ENCODE data around the gene IFIT1. TPM values are rescaled to one million over a fixed set of nuclear protein-coding genes. Genes with fewer than 3 reads are reported as not detected.
A peak's percentile ranks its signal among the peaks of the same experiment; 100 is the strongest.
"Not testable (repeated sequence)": the region's sequence is repeated elsewhere in the genome, so short reads cannot be mapped to it uniquely, and the experiment has no call there.

IFIT1 gene
- total RNA-seq, 1 experiment from 2014 or later = 36.3 TPM

DNA sequence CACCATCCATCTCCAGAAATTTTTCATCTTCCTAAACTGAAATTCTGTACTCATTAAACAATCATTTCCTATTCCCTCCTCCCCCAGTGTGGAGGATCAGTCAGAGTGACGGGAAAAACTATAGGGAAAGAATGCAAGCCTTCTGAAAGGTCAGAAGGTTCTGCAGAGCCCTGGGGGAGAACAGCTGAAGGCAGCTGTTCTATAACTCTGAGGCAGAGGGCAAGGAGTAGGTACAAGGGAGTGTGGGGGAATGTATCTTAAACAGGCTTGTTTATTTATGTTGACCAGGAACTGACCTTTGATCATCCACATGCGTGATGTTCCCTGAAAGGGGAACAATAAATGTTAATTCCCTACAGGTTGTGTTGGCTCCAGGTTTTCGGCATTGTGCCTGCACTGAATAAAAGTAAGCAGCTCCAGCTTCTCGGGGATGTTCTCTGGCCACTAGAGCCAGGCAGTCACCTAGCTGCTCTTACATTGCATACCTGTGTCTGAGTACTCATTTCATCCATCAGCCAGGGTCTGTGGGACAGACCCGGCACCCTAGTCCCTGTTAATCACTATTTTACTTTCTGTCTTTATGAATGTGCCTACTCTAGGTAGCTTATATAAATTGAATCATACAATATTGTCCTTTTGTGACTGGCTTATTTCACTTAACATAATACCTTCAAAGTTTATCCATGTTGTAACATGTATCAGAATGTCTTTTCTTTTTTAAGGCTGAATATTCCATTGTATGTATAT lies 5.8 kb downstream of the IFIT1 start:
- DNase-seq (ENCODE audit: low read depth) = peak; percentile 66

DNA sequence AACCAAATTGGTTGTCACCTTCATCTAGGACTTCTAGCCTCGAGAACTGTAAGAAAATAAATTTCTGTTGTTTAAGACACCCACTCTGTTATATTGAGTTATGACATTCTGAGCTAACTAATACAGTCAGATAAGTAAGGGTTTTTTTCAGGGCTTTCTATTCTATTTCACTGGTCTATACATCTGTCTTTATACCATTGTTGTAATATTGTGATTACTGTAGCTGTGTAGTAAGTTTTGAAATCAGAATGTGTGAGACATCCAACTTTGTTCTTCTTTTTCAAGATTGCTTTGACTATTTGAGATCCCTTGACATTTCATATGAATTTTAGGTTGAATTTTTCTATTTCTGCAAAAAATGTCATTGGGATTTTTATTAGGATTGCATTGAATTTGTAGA lies 7.5 kb downstream of the IFIT1 start:
- DNase-seq (ENCODE audit: low read depth) = no peak

DNA sequence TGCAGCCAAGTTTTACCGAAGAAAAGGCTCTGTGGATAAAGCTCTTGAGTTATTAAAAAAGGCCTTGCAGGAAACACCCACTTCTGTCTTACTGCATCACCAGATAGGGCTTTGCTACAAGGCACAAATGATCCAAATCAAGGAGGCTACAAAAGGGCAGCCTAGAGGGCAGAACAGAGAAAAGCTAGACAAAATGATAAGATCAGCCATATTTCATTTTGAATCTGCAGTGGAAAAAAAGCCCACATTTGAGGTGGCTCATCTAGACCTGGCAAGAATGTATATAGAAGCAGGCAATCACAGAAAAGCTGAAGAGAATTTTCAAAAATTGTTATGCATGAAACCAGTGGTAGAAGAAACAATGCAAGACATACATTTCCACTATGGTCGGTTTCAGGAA lies 10.6 kb downstream of the IFIT1 start:
- DNase-seq (ENCODE audit: low read depth) = no peak

DNA sequence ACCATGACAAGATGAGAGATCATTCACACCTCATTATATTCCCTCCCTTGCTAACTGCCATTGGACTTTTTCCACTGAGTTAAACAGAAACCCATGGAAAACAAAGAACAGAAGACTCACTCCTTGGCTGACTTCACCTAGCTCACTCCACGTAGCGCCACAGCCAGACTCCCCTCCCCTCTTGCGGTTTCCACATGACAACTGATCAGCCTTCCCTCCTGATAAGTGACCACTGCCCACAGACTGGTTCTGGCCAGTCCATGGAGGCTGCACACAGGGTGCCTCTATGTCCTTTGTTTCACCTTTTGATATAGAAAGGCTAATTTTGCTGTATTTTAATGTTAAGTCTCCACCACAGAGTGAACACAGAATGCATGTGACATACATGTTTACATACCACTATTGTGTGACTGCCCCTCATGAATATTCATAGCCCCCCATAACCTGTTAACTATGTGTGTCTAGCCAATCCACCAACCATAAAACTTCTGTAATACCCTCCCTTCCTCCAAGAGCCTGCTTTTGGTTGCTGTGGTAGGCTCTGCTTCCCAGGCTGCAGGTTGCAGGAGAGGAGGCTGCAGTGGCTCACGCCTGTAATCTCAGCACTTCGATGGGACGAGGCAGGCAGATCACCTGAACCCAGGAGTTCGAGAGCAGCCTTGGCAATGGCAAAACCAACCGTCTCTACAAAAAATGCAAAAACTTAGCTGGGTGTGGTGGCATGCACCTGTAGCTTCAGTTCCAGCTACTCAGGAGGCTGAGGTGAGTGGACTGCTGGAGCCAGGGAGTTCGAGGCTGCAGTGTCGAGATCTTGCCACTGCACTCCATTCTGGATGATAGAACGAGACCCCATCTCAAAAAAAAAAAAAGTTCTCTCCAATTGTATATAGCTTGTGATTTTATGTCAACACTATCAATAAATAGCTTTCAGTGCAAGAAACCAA lies 12.0 kb downstream of the IFIT1 start:
- DNase-seq (ENCODE audit: low read depth) = no peak

DNA sequence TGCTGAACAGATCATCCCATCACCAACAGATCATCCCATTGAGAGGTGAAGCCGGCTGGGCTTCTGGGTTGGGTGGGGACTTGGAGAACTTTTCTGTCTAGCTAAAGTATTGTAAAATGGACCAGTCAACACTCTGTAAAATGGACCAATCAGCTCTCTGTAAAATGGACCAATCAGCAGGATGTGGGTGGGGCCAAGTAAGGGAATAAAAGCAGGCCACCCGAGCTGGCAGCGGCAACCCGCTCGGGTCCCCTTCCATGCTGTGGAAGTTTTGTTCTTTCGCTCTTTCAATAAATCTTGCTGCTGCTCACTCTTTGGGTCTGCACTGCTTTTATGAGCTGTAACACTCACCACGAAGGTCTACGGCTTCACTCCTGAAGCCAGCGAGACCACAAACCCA lies 13.8 kb downstream of the IFIT1 start:
- not testable (repeated sequence) for DNase-seq (ENCODE audit: low read depth)

DNA sequence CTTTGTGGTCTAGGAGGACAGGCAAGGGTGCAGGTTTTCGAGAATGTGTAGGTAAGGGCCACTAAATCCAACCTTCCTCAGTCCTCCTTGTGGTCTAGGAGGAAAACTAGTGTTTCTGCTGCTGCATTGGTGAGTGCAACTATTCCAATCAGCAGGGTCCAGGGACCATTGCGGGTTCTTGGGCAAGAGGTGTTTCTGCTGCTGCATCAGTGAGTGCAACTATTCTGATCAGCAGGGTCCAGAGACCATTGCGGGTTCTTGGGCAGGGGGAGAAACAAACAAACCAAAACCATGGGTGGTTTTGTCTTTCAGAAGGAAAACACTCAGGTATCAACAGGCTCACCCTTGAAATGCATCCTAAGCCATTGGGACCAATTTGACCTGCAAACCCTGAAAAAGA lies 15.4 kb downstream of the IFIT1 start:
- not testable (repeated sequence) for DNase-seq (ENCODE audit: low read depth)

DNA sequence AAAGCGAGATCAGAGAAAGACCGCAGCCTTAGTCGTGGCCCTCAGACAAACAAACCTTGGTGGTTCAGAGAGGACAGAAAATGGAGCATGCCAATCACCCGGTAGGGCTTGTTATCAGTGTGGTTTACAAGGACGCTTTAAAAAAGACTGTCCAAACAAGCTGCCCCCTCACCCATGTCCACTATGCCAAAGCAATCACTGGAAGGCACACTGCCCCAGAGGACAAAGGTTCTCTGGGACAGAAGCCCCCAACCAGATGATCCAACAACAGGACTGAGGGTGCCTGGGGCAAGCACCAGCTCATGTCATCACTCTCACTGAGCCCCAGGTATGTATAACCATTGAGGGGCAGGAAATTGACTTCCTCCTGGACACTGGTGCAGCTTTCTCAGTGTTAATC lies 16.9 kb downstream of the IFIT1 start:
- not testable (repeated sequence) for DNase-seq (ENCODE audit: low read depth)

DNA sequence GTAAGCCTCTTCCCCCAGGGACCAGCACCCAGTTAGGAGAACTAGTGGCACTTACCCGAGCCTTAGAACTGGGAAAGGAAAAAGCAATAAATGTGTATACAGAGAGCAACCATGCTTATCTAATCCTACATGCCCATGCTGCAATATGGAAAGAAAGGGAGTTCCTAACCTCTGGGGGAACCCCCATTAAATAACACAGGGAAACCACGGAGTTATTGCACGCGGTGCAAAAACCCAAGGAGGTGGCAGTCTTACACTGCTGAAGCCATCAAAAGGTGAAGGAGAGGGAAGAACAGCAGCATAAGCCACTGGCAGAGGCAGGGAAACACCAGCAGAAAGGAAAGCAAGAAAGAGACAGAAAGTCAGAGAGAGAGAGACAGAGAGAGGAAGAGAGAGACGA lies 18.1 kb downstream of the IFIT1 start:
- not testable (repeated sequence) for DNase-seq (ENCODE audit: low read depth)

DNA sequence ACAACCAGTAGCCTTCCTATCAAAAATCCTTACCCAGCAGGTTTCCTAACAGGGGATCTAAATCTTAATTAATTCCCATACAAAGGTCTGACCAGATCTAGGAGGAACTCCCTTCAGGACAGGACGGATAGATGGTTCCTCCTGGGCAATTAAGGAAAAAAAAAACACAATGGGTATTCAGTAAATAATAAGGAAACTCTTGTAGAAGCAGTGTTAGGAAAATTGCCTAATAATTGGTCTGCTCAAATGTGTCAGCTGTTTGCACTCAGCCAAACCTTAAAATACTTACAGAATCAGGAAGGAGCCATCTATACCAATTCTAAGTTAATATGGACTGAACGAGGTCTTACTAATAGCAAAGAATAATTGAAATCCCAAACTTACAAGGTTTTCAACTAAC lies 18.7 kb downstream of the IFIT1 start:
- not testable (repeated sequence) for DNase-seq (ENCODE audit: low read depth)

DNA sequence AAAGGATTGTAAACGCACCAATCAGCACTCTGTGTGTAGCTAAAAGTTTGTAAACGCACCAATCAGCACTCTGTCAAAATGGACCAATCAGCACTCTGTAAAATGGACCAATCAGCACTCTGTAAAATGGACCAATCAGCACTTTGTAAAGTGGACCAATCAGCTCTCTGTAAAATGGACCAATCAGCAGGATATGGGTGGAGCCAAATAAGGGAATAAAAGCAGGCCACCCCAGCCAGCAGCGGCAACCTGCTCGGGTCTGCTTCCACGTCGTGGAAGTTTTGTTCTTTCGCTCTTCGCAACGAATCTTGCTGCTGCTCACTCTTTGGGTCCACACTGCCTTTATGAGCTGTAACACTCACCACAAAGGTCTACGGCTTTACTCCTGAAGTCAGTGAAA lies 19.9 kb downstream of the IFIT1 start:
- DNase-seq (ENCODE audit: low read depth) = not testable (repeated sequence)

DNA sequence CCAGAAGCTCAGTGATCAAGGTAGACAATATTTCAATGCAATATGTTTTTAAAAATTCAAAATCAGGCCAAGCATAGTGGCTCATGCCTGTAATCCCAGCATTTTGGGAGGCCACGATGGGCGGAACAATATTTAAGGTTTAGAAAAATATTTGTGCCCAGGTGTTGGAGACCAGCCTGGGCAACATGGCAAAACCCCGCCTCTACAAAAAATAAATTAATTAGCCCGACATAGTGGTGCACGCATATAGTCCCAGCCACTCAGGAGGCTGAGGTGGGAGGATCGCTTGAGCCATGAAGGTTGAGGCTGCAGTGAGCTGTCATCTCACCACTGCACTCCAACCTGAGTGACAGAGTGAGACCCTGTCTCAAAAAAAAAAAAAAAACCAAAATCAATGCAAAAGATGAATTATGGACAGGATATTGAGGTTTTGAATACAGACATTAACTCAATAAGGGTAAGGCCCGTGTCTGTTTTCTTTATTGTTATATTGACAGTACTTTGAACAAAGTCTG lies 21.0 kb downstream of the IFIT1 start:
- DNase-seq (ENCODE audit: low read depth) = no peak

DNA sequence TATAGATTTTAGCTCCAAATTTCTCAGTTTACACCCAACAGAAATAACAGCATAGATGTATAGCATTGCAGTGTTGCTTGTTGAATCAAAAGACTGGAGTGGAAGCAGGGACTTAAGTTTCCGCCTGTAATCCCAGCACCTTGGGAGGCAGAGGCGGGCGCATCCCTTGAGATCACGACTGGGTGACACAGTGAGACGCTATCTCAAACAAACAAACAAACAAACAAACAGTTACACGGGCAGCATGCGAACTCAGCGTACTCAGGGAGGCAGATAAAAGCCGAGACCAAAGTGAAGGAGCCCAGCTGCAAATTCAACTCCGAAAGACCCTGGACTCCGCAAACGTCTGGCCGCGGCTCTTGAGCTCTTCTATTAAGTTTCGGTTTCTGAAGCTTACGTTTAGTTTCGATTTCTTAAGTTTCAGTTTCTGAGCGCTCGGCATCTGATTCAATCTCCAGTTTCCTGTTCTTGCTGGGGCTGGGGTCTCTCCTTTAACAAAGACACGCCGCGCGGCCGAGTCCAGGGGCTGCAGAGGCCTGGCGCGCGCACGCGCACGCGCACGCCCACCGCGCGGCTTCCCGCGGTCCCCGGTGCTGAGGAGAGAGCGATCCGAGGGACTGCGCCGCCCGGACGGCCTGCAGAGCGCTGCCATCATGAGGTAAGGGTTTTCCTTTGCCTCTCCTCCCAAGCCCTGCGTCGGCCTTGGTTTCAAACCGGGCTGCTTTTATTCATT lies 21.9 kb downstream of the IFIT1 start, which contains the start of gene IFIT5:
Gene IFIT5 (plus strand): TSS at position 423 of the 733 bp plus-strand sequence. CDS start 231 bp downstream, at position 654.
- DNase-seq (ENCODE audit: low read depth) = peak; percentile 70

DNA sequence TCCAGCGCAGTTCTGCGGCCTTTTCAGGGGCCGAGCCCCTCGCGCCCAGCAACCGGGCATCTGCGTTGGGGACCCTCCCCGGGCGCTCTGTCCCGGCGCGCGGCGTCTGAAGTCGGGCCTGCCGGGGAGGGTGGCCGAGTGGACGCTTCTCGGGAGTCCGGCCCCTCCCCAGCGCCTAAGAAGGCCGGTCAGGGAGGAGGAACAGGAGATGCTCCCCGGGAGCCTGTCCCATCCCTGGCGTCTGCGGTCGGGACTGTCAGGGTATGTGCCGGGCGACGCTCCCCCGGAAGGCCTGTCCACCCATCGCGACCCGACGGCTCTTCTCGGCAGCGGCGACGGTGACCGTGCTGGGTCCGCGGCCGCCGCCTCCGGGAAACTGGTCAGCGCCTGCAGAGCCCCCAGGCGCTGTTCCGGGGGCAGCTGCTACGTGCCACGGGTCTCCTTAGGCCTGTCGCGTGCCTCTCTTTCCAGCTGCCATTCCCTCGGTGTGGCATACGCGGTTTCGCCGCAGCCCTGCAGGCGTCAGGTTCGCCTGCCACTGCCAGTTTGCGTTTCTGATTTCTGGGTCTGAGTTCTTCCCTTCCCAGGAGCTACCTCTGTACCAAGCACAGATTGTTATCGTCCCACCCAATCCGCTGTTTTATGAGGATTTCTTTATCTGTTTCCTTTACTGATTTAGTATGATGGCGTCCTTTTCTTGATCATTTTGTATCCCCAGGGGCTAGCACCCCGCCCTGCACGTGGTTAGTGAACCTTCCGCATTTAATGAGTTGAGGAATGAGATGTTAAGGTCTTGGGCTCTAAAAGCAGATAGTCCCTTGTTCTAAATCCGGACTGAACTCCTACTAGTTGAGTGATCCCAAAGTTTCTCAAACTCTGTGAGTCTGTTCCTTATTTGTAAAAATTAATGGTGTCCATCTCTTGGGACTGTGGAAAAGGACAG lies 22.7 kb downstream of the IFIT1 start:
- DNase-seq (ENCODE audit: low read depth) = peak; percentile 70

DNA sequence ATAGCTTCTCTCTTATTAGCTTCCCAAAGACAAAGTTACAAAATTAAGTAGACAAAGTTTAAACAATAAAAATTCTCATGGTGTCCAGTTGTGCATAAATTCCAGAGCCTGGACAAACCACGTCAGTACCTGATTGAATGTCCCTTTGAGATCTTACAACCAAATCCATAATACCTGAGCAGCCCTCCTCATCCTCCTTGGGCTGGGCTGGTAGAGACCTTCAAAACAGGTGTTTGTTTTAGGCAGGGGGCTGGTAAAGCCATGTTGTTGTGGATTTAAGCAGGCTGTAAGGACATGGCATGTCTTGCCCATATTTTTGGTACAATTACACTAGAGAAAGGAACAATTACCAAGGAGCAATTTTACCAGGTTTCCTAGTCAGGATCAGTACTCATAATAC lies 24.0 kb downstream of the IFIT1 start:
- DNase-seq (ENCODE audit: low read depth) = no peak

DNA sequence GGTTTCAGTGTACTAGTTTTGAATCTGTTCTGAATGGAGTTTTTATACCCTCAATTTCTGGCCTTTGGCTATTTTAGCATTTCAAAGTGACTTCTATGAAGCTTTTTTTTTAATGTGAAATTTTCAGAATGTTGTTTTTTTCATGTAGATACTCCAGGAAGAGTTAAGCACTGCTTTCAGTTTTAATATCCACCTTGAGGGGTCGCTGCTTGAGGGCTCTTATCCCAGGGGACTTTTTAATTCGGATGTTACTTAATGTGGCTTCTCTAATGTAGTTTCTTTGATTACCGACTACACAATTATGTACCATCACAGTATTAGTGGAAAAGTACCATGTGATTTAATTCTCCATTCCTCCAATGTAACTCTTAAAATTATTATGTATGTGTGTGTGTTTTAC lies 27.1 kb downstream of the IFIT1 start:
- peak; percentile 29 for DNase-seq (ENCODE audit: low read depth)

DNA sequence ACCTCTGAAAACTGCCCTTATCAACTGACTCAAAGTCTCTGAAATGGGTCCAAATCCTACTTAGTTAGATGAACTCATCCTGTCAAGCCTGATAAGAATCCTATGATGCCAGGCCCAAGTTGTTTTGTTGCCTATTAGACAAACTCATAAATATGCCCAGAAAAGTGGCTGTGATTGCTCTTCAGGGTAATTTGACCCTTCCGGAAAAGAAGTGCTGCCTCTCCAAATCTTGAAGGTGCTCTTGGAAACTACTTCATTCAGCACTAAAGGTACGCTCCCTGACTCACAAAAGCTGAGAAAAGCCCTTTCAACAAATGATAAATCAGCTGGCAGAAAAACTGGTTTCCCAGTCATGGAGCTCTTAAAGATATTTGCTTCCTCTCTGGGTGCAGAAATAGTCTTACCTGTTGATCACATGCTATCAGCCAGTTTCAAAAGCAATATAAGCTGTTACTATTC lies 28.6 kb downstream of the IFIT1 start:
- DNase-seq (ENCODE audit: low read depth) = no peak

DNA sequence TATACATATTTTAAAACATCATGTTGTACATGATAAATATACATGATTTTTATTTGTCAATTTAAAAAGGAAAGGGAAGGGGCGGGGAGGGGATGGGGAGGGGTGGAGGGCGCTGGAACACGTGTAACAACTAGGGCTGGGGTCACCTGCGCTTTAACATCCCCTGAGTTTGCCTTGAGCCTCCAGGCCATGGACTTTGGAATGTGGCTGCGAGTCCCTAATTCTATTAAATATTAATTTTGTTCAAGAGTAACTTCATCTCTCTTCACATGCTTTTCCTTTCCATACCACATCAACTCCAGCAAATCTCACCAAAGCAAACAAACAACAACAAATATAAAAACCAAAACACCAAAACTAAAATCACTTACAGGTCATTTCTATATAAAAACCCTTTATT lies 32.6 kb downstream of the IFIT1 start:
- DNase-seq (ENCODE audit: low read depth) = no peak

DNA sequence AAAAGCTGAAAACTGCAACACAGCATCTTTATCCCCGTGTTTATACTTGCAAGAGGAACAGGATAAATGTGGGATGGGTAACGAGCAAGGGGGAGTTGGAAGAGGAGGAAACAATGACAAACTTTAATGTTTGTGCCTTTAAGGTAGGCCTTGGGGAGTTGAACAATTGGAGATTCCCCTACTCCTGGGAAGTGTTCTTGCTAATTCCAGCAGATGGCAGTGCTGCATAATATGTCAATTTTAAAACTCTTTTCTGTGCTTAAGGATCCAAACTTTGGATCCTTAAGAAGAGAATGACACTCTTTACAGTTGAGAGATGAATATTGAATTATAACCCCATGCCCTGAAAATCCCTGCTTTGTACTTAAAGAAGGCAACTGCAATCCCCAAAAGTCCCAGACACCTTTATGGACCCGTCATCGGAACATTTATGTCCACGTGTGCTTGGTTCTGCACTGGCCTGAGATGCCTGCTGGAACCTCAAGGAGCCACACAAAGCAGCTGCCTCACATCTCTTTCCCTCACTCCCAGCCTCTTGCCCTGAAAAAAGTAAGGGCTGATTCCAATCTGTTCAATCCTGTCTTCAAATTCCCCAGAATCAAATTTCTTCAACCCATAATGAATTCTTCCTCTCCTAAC lies 33.9 kb downstream of the IFIT1 start:
- DNase-seq (ENCODE audit: low read depth) = peak; percentile 50

DNA sequence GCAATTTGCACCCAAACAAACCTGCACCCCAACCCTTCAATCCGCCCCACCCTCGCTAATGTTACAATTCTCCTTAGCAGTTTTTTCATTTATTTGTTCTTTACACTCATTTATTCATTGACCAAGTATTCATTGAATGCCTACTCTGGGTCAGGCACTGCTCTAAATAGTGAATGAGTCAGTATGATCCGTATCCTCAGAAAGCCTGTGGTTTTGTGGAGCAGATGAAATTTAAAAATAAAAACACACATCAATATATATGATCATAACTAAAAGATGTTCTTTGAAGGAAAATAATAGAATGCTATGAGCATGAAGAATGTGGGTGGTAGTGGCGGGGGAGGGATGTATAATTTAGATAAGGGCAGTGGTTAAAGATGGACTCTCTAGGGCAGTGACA lies 35.2 kb downstream of the IFIT1 start:
- peak; percentile 41 for DNase-seq (ENCODE audit: low read depth)

DNA sequence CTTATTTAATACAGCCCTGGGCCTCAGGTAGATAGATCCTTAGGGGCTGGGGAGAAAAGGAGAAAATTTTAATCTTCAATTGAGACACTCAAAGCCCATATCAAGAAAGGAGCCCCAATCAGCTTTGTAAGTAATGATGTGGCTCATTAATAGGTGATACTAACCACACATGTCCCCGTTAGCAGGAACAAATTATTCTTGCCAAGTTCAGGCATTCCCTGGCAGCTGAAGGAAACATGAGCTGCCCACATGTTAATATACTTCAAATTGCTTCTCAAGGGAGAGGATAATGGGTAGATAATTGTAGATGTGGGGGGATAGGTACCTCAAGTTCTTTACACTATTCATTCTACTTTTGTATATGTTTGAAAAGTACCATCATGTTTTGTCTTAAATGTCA lies 36.5 kb downstream of the IFIT1 start:
- no peak for DNase-seq (ENCODE audit: low read depth)
